ENCODE measurements around the gene RIPOR1. TPM values are rescaled to one million over a fixed set of nuclear protein-coding genes. Genes with fewer than 3 reads are reported as not detected.

The RIPOR1 gene
- total RNA-seq = 10 to 100 TPM; 39.9 to 54.1 TPM
- polyA plus RNA-seq (2013, experiment 1 of 2) = 29.8 TPM
- 29.6 TPM for polyA plus RNA-seq (2013, experiment 2 of 2)
- long read RNA-seq, experiment 1, full-length matches to known transcripts = 1 of 20 reads
- long read RNA-seq, experiment 1, partial matches to known transcripts = 15 of 20 reads
- long read RNA-seq, experiment 1, other reads (novel, unspliced or antisense) = 4 of 20 reads
- long read RNA-seq, experiment 2, full-length matches to known transcripts = 50 of 85 reads
- long read RNA-seq, experiment 2, partial matches to known transcripts = 6 of 85 reads
- long read RNA-seq, experiment 2, other reads (novel, unspliced or antisense) = 29 of 85 reads
- long read RNA-seq, experiment 3, partial matches to known transcripts = 14 of 16 reads
- long read RNA-seq, experiment 3, other reads (novel, unspliced or antisense) = 2 of 16 reads
- long read RNA-seq, experiment 4, partial matches to known transcripts = 1 of 1 reads
- long read RNA-seq, experiment 4, other reads (novel, unspliced or antisense) = 0 of 1 reads

- peak within 1 kb of the TSS; percentile 76 for H3K27ac Mint-ChIP-seq
- H3K4me3 Mint-ChIP-seq = peak within 1 kb of the TSS; percentile 80
- H3K36me3 Mint-ChIP-seq (ENCODE audit: low read depth) = no peaks in the 10 kb centered on the region
- Histone ChIP-seq H3K27me3 (ENCODE audit: control insufficient read depth, insufficient read depth, low read length, poor library complexity, severe bottlenecking) (peaks cover 36% of the 10 kb centered on the region), H3K9ac (ENCODE audit: extremely low read depth, low read length, poor library complexity, severe bottlenecking) (peak within 1 kb of the TSS; percentile 63), H3K4me1 (ENCODE audit: control insufficient read depth, insufficient read depth, low read length) (peaks cover 7% of the 10 kb centered on the region), H3K27ac (ENCODE audit: low read depth, low read length) (peak within 1 kb of the TSS; percentile 21), H3K4me3 (ENCODE audit: low read length) (peak within 1 kb of the TSS; percentile 83), H3K36me3 (ENCODE audit: control insufficient read depth, insufficient read depth, low read length) (no peaks in the 10 kb centered on the region), H3K9me3 (ENCODE audit: control insufficient read depth, low read length) (no peaks in the 10 kb centered on the region)
- H3K4me1 Mint-ChIP-seq = peaks cover 23% of the 10 kb centered on the region
- TF ChIP-seq CTCF (conservative IDR thresholded peaks at IDR 0.05) = no peak
- WGBS, 2 experiments (ENCODE audit: insufficient coverage in 1 of 2, insufficient read length in 1 of 2) = 21 to 90% methylated on average over 7 to 45 of the region's 45 CpGs
- DNase-seq = peak; percentile 79
- peaks cover 85% of the 10 kb centered on the region for H3K27me3 Mint-ChIP-seq (ENCODE audit: insufficient read depth)
- no peaks in the 10 kb centered on the region for H3K9me3 Mint-ChIP-seq
Measured at GRCh38 chr16:67528222-67528869, at the start of gene RIPOR1. Gene RIPOR1, plus strand, starts transcription at chr16:67528829. Its CDS starts 9,618 bp downstream, at chr16:67538447.

- Histone ChIP-seq H3K9me3 (ENCODE audit: control insufficient read depth, low read length) (no peaks in the 10 kb centered on the region), H3K4me1 (ENCODE audit: control insufficient read depth, insufficient read depth, low read length) (peaks cover 5% of the 10 kb centered on the region), H3K27me3 (ENCODE audit: control insufficient read depth, insufficient read depth, low read length, poor library complexity, severe bottlenecking) (no peaks in the 10 kb centered on the region), H3K4me3 (ENCODE audit: low read length) (peak within 1 kb of the TSS; percentile 94), H3K9ac (ENCODE audit: extremely low read depth, low read length, poor library complexity, severe bottlenecking) (peak within 1 kb of the TSS; percentile 94), H3K36me3 (ENCODE audit: control insufficient read depth, insufficient read depth, low read length) (peaks cover 5% of the 10 kb centered on the region), H3K27ac (ENCODE audit: low read depth, low read length) (peak within 1 kb of the TSS; percentile 88)
- DNase-seq = peak; percentile 99
- no peaks in the 10 kb centered on the region for H3K9me3 Mint-ChIP-seq
- WGBS, 2 experiments (ENCODE audit: insufficient coverage in 1 of 2, insufficient read length in 1 of 2) = 0 to 1% methylated on average over 40 to 57 of the region's 57 CpGs
- peaks cover 6% of the 10 kb centered on the region for H3K4me1 Mint-ChIP-seq
- H3K27ac Mint-ChIP-seq = peak within 1 kb of the TSS; percentile 100
- H3K27me3 Mint-ChIP-seq (ENCODE audit: insufficient read depth) = peaks cover 1% of the 10 kb centered on the region
- H3K4me3 Mint-ChIP-seq = peak within 1 kb of the TSS; percentile 97
- TF ChIP-seq CTCF (conservative IDR thresholded peaks at IDR 0.05) = peak; percentile 91
- peaks cover 7% of the 10 kb centered on the region for H3K36me3 Mint-ChIP-seq (ENCODE audit: low read depth)
Measured at GRCh38 chr16:67480833-67481560, 47.6 kb upstream of the RIPOR1 start, which contains the start of gene ATP6V0D1. Gene ATP6V0D1, minus strand, starts transcription at chr16:67481157. Its CDS starts 71 bp downstream, at chr16:67481086.

Data from endodermal cell (in vitro differentiated cells).